Activated B cell treated with CpG ODN at 0.5 μM for 24 hours (primary cell): ENCODE measurements around the gene UBALD2. TPM values are rescaled to one million over a fixed set of nuclear protein-coding genes. Genes with fewer than 3 reads are reported as not detected.

Experiments
- ATAC-seq: fragments of 200-7000 bp; cut with Tn5 transposase; one replicate; pipeline ENCODE4 v1.10.0; 2021; ENCODE audit warnings: low read depth, mild to moderate bottlenecking, moderate library complexity
- CTCF ChIA-PET: fragments of 350-600 bp; sonication (Branson Sonifier 250); formaldehyde crosslinking; loops from one replicate; lab custom pipeline; 2021; ENCODE audit warnings: antibody characterized with exemption; lab: Charles Lee
- POLR2A ChIA-PET: fragments of 350-600 bp; sonication (Branson Sonifier 250); formaldehyde crosslinking; loops from one replicate; lab custom pipeline; 2021; ENCODE audit warnings: antibody characterized with exemption; lab: Charles Lee
- DNase-seq: peaks from one replicate; pipeline ENCODE4 v3.0.0; 2022
- H3K27ac Mint-ChIP-seq: one replicate; pipeline ENCODE4 v1.8.0; 2020; ENCODE audit warnings: mixed read lengths
- H3K27me3 Mint-ChIP-seq: one replicate; pipeline ENCODE4 v1.8.0; 2021; ENCODE audit warnings: mixed read lengths
- H3K36me3 Mint-ChIP-seq: one replicate; pipeline ENCODE4 v1.8.0; 2021; ENCODE audit warnings: low read depth, mixed read lengths
- H3K4me1 Mint-ChIP-seq: one replicate; pipeline ENCODE4 v1.8.0; 2021; ENCODE audit warnings: mixed read lengths
- H3K4me3 Mint-ChIP-seq: one replicate; pipeline ENCODE4 v1.8.0; 2020; ENCODE audit warnings: mild to moderate bottlenecking, mixed read lengths
- H3K9me3 Mint-ChIP-seq: one replicate; pipeline ENCODE4 v1.8.0; 2020; ENCODE audit warnings: mixed read lengths
- CTCF ChIP-seq: fragments of 200-600 bp; IDR thresholded peaks from one replicate; pipeline ENCODE4 v1.8.0; 2022; ENCODE audit warnings: antibody characterized with exemption, mild to moderate bottlenecking
- intact Hi-C: fragments of 100-400 bp; cut with micrococcal nuclease; formaldehyde crosslinking; loops from one replicate; pipeline ENCODE4 v1.15.1; 2024
- total RNA-seq: library from RNA; stranded (reverse); gene quantifications from 2 replicates; pipeline ENCODE4 v1.2.3, GENCODE V29; 2022

UBALD2 gene
- total RNA-seq, 1 donor from 2014 or later, result 152 TPM

- no peak overlapping the region for H3K4me3 Mint-ChIP-seq
- ChIA-PET CTCF (interaction anchor here (0.8 to 2.2 kb wide), 2 partner anchors 9 to 42 kb away, joined by 3 to 8 read pairs; no protein-coding TSS in a partner anchor), POLR2A (interaction anchor here (0.7 to 2.3 kb wide), 6 partner anchors 25 to 135 kb away, joined by 3 to 9 read pairs (median 6); partner anchors contain the start of genes EXOC7 and UBALD2)
- no peak for TF ChIP-seq CTCF
- peaks cover 14% of the 10 kb centered on the region for H3K4me1 Mint-ChIP-seq
- peaks cover 20% of the 10 kb centered on the region for H3K27me3 Mint-ChIP-seq
- ATAC-seq (no peak), DNase-seq (no peak)
- H3K9me3 Mint-ChIP-seq, result no peaks in the 10 kb centered on the region
- no peaks in the 10 kb centered on the region for H3K36me3 Mint-ChIP-seq
- intact Hi-C loops, result loop anchor here (5.0 kb wide), 2 partner anchors 34 to 41 kb away; no protein-coding TSS in a partner anchor
- H3K27ac Mint-ChIP-seq, result no peak overlapping the region
Measured at GRCh38 chr17:76237859-76238313, 27.3 kb upstream of the UBALD2 start.

DNA sequence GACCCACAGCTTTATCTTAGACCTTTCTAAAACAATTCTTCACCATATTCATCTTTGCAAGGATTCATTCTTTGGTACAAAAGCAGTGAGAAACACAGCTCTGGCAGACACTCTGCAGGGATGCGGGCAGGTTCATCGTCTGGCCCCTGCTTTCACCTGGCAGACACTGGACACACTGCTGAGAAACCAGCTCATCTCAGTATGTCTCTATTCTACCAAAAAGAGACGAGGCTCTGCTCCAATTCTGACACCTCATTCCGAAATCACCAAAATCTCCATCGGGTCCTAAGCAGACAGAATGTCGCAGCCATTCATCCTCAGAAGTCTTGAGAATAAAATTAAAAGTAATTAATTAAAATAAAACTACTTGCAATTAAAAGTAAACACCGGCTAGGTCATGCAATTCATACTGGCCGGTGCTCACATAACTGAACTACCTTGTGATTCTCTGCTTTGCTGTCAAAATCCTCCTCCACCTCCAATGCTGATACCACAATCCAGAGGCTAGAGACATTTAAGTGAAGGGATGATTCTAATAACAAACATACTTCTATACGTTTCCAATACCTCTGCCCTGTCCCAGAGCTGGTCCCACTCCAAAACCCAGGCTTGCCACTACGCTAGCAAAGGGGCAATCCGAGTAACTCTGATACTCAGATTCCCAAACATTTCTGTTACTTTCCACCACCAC, 26.2 kb upstream of the UBALD2 start:
- no peaks in the 10 kb centered on the region for H3K36me3 Mint-ChIP-seq
- POLR2A ChIA-PET, result interaction anchor here (0.7 to 2.3 kb wide), 7 partner anchors 24 to 136 kb away, joined by 3 to 9 read pairs (median 5); partner anchors contain the start of genes EXOC7 and UBALD2
- CTCF ChIA-PET, result interaction anchor here (0.6 to 2.2 kb wide), 2 partner anchors 40 to 57 kb away, joined by 3 to 8 read pairs; no protein-coding TSS in a partner anchor
- DNase-seq (no peak), ATAC-seq (no peak)
- peaks cover 31% of the 10 kb centered on the region for H3K27me3 Mint-ChIP-seq
- no peak overlapping the region for H3K27ac Mint-ChIP-seq
- intact Hi-C loops, result loop anchor here (5.0 kb wide), 2 partner anchors 33 to 42 kb away; no protein-coding TSS in a partner anchor
- H3K9me3 Mint-ChIP-seq, result no peaks in the 10 kb centered on the region
- no peak for TF ChIP-seq CTCF
- peaks cover 14% of the 10 kb centered on the region for H3K4me1 Mint-ChIP-seq
- peak overlapping the region; percentile 67 for H3K4me3 Mint-ChIP-seq

DNA sequence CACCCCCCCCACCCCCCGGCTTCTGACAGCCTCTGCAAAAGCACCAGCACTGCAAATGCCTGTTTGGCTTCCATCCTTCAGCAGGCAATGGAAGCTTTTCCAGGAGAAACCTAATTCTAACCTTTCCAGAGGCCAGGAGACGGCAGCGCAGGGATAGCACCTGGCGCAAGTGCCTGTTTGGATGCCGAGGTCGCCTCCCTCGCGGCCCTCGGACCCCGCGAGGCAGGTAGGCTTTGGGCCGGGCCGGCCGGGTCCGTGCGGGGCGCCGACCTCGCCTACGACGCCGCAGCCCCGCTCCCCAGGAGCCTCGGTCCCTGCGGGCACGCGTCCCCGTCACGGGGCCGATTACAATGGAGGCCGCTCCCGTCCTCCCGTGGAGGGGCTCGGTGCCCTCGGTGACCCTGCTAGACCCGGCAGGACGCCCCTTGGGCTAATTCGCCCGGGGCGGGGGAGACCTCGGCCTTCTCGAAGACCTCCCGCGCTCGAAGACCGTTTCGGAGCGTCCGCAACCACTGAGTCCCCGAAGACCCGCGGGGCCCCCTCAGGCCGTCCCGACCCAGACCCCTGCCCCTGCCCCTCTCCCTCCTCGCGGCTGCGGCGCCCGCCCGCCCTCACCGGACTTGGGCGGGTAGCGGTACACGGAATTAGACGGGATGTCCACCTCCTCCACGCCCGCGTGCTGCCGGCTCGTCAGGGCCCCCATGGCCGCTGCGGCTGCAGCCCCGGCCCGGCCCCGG, 25.4 kb upstream of the UBALD2 start:
- no peaks in the 10 kb centered on the region for H3K36me3 Mint-ChIP-seq
- CTCF ChIA-PET, result no interaction called here
- peak; percentile 34 for DNase-seq
- no peak for ATAC-seq
- H3K4me3 Mint-ChIP-seq, result peak overlapping the region; percentile 67
- H3K27me3 Mint-ChIP-seq, result peaks cover 33% of the 10 kb centered on the region
- H3K27ac Mint-ChIP-seq, result no peak overlapping the region
- peaks cover 13% of the 10 kb centered on the region for H3K4me1 Mint-ChIP-seq
- POLR2A ChIA-PET, result interaction anchor here (0.6 to 8.8 kb wide), 5 partner anchors 19 to 32 kb away, joined by 4 to 135 read pairs (median 5); partner anchors contain the start of gene UBALD2
- no peak for TF ChIP-seq CTCF
- no peaks in the 10 kb centered on the region for H3K9me3 Mint-ChIP-seq
- intact Hi-C loops, result loop anchor here (5.0 kb wide), 2 partner anchors 33 to 42 kb away; no protein-coding TSS in a partner anchor

DNA sequence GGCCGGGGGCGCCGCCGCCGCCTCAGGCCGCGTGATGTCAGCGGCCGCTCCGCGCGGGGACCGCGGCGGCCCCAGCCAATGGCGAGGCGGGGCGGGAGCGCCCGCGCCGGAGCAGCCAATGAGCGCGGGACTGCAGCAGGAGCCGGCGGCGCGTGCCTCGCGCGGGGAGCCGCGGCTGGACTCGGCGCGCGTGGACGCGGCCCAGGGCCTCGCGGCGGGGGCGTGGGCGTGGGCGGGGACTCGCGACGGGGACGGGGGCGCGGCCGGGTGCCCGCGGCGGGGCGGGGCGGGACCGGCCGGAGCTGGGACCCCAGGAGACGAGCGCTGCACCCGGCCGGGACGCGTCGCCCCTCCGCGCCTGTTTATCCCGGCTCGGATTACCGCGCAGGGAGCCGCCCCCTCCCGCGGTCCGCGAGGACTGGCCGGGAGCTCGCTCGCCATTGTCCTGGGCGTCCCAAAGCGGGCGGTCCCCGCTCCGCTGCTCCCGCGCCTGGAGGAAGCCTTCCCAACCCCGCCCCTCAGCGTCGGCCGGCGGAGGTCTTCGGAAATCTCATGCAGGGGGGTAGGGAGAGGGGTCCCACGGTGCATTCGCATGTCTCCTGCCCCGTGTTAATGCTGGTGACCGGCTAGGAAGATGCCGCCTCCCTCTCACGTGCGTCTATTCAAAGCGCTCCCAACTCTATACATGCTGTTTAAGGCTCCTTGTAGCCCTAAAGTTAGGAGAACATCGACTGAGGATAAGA, 24.5 kb upstream of the UBALD2 start, which contains the start of gene RNF157:
TSS of gene RNF157 (minus strand) at position 33 of the 743 bp plus-strand sequence. CDS start 253 bp downstream, outside the sequence.
- peaks cover 33% of the 10 kb centered on the region for H3K27me3 Mint-ChIP-seq
- peak within 1 kb of the TSS; percentile 87 for H3K4me3 Mint-ChIP-seq
- H3K4me1 Mint-ChIP-seq, result peaks cover 12% of the 10 kb centered on the region
- no peaks in the 10 kb centered on the region for H3K36me3 Mint-ChIP-seq
- ATAC-seq (peak; percentile 93), DNase-seq (peak; percentile 62)
- TF ChIP-seq CTCF, result no peak
- CTCF ChIA-PET, result no interaction called here
- peak within 1 kb of the TSS; percentile 56 for H3K27ac Mint-ChIP-seq
- POLR2A ChIA-PET, result interaction anchor here (0.6 to 8.8 kb wide), 5 partner anchors 18 to 49 kb away, joined by 3 to 135 read pairs (median 4); partner anchors contain the start of gene UBALD2
- H3K9me3 Mint-ChIP-seq, result no peaks in the 10 kb centered on the region
- intact Hi-C loops, result no loop called here
